DOHH2 (cell line): Measurements from ENCODE around the gene TMEM33.

ENCODE experiments used
- H3F3A ChIP-seq: fragments of 200-600 bp; sonication (generic), shearing (Covaris generic); 2 replicates; pipeline ENCODE4 v1.6.0; 2016; ENCODE audit warnings: antibody characterized with exemption, mild to moderate bottlenecking; ENCODE audit not compliant: control insufficient read depth, insufficient read depth
- H3K27ac ChIP-seq: fragments of 200-600 bp; sonication (generic); 2 replicates; pipeline ENCODE4 v1.5.1; 2014; ENCODE audit warnings: low read depth, mild to moderate bottlenecking, low read length, moderate library complexity
- H3K27me3 ChIP-seq: fragments of 200-600 bp; sonication (generic); 2 replicates; pipeline ENCODE4 v1.6.1; 2014; ENCODE audit warnings: mild to moderate bottlenecking, low read length, mixed read lengths; ENCODE audit not compliant: control insufficient read depth
- H3K36me3 ChIP-seq: fragments of 200-600 bp; sonication (generic); 2 replicates; pipeline ENCODE4 v1.6.1; 2014; ENCODE audit warnings: mild to moderate bottlenecking, low read length, moderate library complexity, mixed read lengths; ENCODE audit not compliant: control insufficient read depth
- H3K4me1 ChIP-seq: fragments of 200-600 bp; sonication (generic); 2 replicates; pipeline ENCODE4 v1.6.1; 2014; ENCODE audit warnings: mild to moderate bottlenecking, low read length, mixed read lengths; ENCODE audit not compliant: control insufficient read depth
- H3K4me2 ChIP-seq: fragments of 200-600 bp; sonication (generic); 2 replicates; pipeline ENCODE4 v1.6.0; 2014; ENCODE audit warnings: mild to moderate bottlenecking, low read length, moderate library complexity
- H3K4me3 ChIP-seq: fragments of 200-600 bp; sonication (generic); 2 replicates; pipeline ENCODE4 v1.5.1; 2014; ENCODE audit warnings: mild to moderate bottlenecking, low read length, mixed read lengths
- H3K79me2 ChIP-seq: fragments of 200-600 bp; sonication (generic); 2 replicates; pipeline ENCODE4 v1.6.1; 2014; ENCODE audit warnings: mild to moderate bottlenecking, low read length, mixed read lengths; ENCODE audit not compliant: control insufficient read depth
- H3K9me2 ChIP-seq: fragments of 200-600 bp; sonication (generic); replicated peaks from 2 replicates; pipeline ENCODE4 v1.6.1; 2014; ENCODE audit warnings: mild to moderate bottlenecking, low read length, mixed read lengths; ENCODE audit not compliant: control insufficient read depth
- H3K9me3 ChIP-seq: fragments of 200-600 bp; sonication (generic); 2 replicates; pipeline ENCODE4 v1.6.1; 2014; ENCODE audit warnings: antibody characterized with exemption, low read length, mixed read lengths; ENCODE audit not compliant: control insufficient read depth, insufficient read depth
- H4K20me1 ChIP-seq: fragments of 200-600 bp; sonication (generic); 2 replicates; pipeline ENCODE4 v1.6.0; 2014; ENCODE audit warnings: low read depth, mild to moderate bottlenecking, antibody characterized with exemption, low read length, moderate library complexity; ENCODE audit not compliant: control insufficient read depth, insufficient read depth
- CTCF ChIP-seq: fragments of 200-600 bp; sonication (generic); IDR thresholded peaks from one replicate; pipeline ENCODE4 v1.5.1; 2014; ENCODE audit warnings: antibody characterized with exemption, mild to moderate bottlenecking, low read depth, low read length; ENCODE audit not compliant: poor library complexity, severe bottlenecking
- EZH2phosphoT487 ChIP-seq: fragments of 200-600 bp; sonication (generic); IDR thresholded peaks from 2 replicates; pipeline ENCODE4 v1.6.1; 2017; ENCODE audit warnings: borderline replicate concordance, mild to moderate bottlenecking, antibody characterized with exemption, low read length, moderate library complexity, mixed read lengths

The TMEM33 gene

GRCh38 chr4:41992967-41993857 is 58.0 kb downstream of the TMEM33 start:
- H3K27me3 ChIP-seq = no peaks in the 10 kb centered on the region
- no peaks in the 10 kb centered on the region for H3K9me3 ChIP-seq
- H4K20me1 ChIP-seq = no peaks in the 10 kb centered on the region
- no peak for TF ChIP-seq EZH2phosphoT487
- no peak for TF ChIP-seq CTCF
- H3K79me2 ChIP-seq = peaks cover 48% of the 10 kb centered on the region
- 0 out of 2 replicates have a peak, but pooled peaks cover 3% of the 10 kb centered on the region for H3F3A ChIP-seq
- peaks cover 5% of the 10 kb centered on the region; the same call in 1 of the 2 replicates for H3K36me3 ChIP-seq
- H3K4me1 ChIP-seq = peaks cover 28% of the 10 kb centered on the region
- peak overlapping the region; percentile 92; the same call in 1 of the 2 replicates for H3K4me2 ChIP-seq
- no peak overlapping the region for H3K4me3 ChIP-seq
- no peak overlapping the region for H3K27ac ChIP-seq
- no peaks in the 10 kb centered on the region for H3K9me2 ChIP-seq

- H3K4me2 ChIP-seq = no peak overlapping the region
- no peaks in the 10 kb centered on the region for H3K9me3 ChIP-seq
- H3K9me2 ChIP-seq = no peaks in the 10 kb centered on the region
- H3K4me1 ChIP-seq = peaks cover 18% of the 10 kb centered on the region
- H3K4me3 ChIP-seq = no peak overlapping the region
- no peak overlapping the region for H3K27ac ChIP-seq
- no peak for TF ChIP-seq EZH2phosphoT487
- peak; percentile 21 for TF ChIP-seq CTCF
- H3K79me2 ChIP-seq = peaks cover 46% of the 10 kb centered on the region
- H3K36me3 ChIP-seq = peaks cover 5% of the 10 kb centered on the region; the same call in 1 of the 2 replicates
- H3K27me3 ChIP-seq = no peaks in the 10 kb centered on the region
- H3F3A ChIP-seq = 0 out of 2 replicates have a peak, but pooled peaks cover 3% of the 10 kb centered on the region
- no peaks in the 10 kb centered on the region for H4K20me1 ChIP-seq
Measured at GRCh38 chr4:41994461-41994985, 59.3 kb downstream of the TMEM33 start.

- H3F3A ChIP-seq = 0 out of 2 replicates have a peak, but pooled peaks cover 3% of the 10 kb centered on the region
- no peaks in the 10 kb centered on the region for H3K9me2 ChIP-seq
- H3K4me3 ChIP-seq = no peak overlapping the region
- TF ChIP-seq EZH2phosphoT487 = no peak
- TF ChIP-seq CTCF = no peak
- peaks cover 8% of the 10 kb centered on the region for H3K36me3 ChIP-seq
- H3K27ac ChIP-seq = no peak overlapping the region
- H3K4me1 ChIP-seq = no peaks in the 10 kb centered on the region
- no peaks in the 10 kb centered on the region for H4K20me1 ChIP-seq
- H3K9me3 ChIP-seq = no peaks in the 10 kb centered on the region
- H3K79me2 ChIP-seq = peaks cover 18% of the 10 kb centered on the region
- no peak overlapping the region for H3K4me2 ChIP-seq
- no peaks in the 10 kb centered on the region for H3K27me3 ChIP-seq
Measured at GRCh38 chr4:41998019-41998418, 62.8 kb downstream of the TMEM33 start.
